HFF-Myc (cell line): ENCODE measurements around the gene TRPC1.

ENCODE experiments used
- DNase-seq: peaks from one replicate; pipeline ENCODE4 v3.0.0-alpha.2; 2011; ENCODE audit warnings: low read depth; ENCODE audit errors: extremely low read depth
- H3K4me3 ChIP-seq: replicated peaks from 2 replicates; pipeline ENCODE4 v1.5.1; 2011; ENCODE audit warnings: low read depth, mild to moderate bottlenecking, control low read depth, low read length
- CTCF ChIP-seq: IDR thresholded peaks from 2 replicates; pipeline ENCODE4 v1.5.1; 2012; ENCODE audit warnings: mild to moderate bottlenecking, low read depth, low read length, control low read depth; ENCODE audit errors: missing control alignments

The TRPC1 gene

GRCh38 chr3:142801746-142802145 is 77.9 kb downstream of the TRPC1 start:
- no peak for TF ChIP-seq CTCF
- no peak for DNase-seq
- no peak overlapping the region for H3K4me3 ChIP-seq

- no peak overlapping the region for H3K4me3 ChIP-seq
- TF ChIP-seq CTCF = no peak
- no peak for DNase-seq
Observed at GRCh38 chr3:142802891-142803290, 79.1 kb downstream of the TRPC1 start.

- peak; percentile 5 for DNase-seq
- no peak overlapping the region for H3K4me3 ChIP-seq
- no peak for TF ChIP-seq CTCF
Observed at GRCh38 chr3:142808103-142808917, 84.5 kb downstream of the TRPC1 start.

GRCh38 chr3:142809259-142809658 is 85.4 kb downstream of the TRPC1 start:
- TF ChIP-seq CTCF = no peak
- H3K4me3 ChIP-seq = no peak overlapping the region
- no peak for DNase-seq

GRCh38 chr3:142815803-142816202 is 92.0 kb downstream of the TRPC1 start:
- TF ChIP-seq CTCF = no peak
- H3K4me3 ChIP-seq = no peak overlapping the region
- no peak for DNase-seq

GRCh38 chr3:142817356-142817755 is 93.5 kb downstream of the TRPC1 start:
- no peak overlapping the region for H3K4me3 ChIP-seq
- no peak for DNase-seq
- TF ChIP-seq CTCF = no peak

- TF ChIP-seq CTCF = no peak
- DNase-seq = no peak
- no peak overlapping the region for H3K4me3 ChIP-seq
Observed at GRCh38 chr3:142817897-142818296, 94.1 kb downstream of the TRPC1 start.
